DMS114 treated with DMSO at 0.1 percent for 48 hours (cell line): ENCODE data around the gene EBF3.

Source experiments
- DNase-seq: peaks from one replicate; lab custom pipeline; 2025; ENCODE audit not compliant: unreplicated experiment; lab: John Stamatoyannopoulos, UW

Gene EBF3

GRCh38 chr10:129877773-129878371 is 86.2 kb downstream of the EBF3 start:
- no peak for DNase-seq

- DNase-seq: no peak
These were observed 87.2 kb downstream of the EBF3 start for GRCh38 chr10:129876838-129877237.

- no peak for DNase-seq
These were observed 87.9 kb downstream of the EBF3 start for GRCh38 chr10:129875993-129876726.

- DNase-seq: no peak
These were observed 90.7 kb downstream of the EBF3 start for GRCh38 chr10:129873351-129873750.

GRCh38 chr10:129871966-129872365 is 92.1 kb downstream of the EBF3 start:
- no peak for DNase-seq

- no peak for DNase-seq
These were observed 93.0 kb downstream of the EBF3 start for GRCh38 chr10:129870961-129871621.

GRCh38 chr10:129870474-129870757 is 93.7 kb downstream of the EBF3 start:
- no peak for DNase-seq

GRCh38 chr10:129869596-129870473 is 94.2 kb downstream of the EBF3 start:
- DNase-seq: no peak

- DNase-seq: no peak
These were observed 95.5 kb downstream of the EBF3 start for GRCh38 chr10:129868449-129869035.

GRCh38 chr10:129867631-129868179 is 96.4 kb downstream of the EBF3 start:
- no peak for DNase-seq

GRCh38 chr10:129866894-129867293 is 97.2 kb downstream of the EBF3 start:
- DNase-seq: no peak

- DNase-seq: no peak
These were observed 98.1 kb downstream of the EBF3 start for GRCh38 chr10:129865960-129866359.

- no peak for DNase-seq
These were observed 98.7 kb downstream of the EBF3 start for GRCh38 chr10:129865413-129865812.

- no peak for DNase-seq
These were observed 99.4 kb downstream of the EBF3 start for GRCh38 chr10:129864601-129865126.

GRCh38 chr10:129864082-129864481 is 100.0 kb downstream of the EBF3 start:
- no peak for DNase-seq

- DNase-seq: no peak
These were observed 100.8 kb downstream of the EBF3 start for GRCh38 chr10:129863201-129863663.

GRCh38 chr10:129861776-129862531 is 102.1 kb downstream of the EBF3 start:
- DNase-seq: no peak

- DNase-seq: no peak
These were observed 103.7 kb downstream of the EBF3 start for GRCh38 chr10:129860396-129860795.

GRCh38 chr10:129859536-129859935 is 104.5 kb downstream of the EBF3 start:
- no peak for DNase-seq
